Neural progenitor cell (in vitro differentiated cells): ENCODE measurements around the gene SLC2A10.

Experiments used
- CTCF ChIP-seq: fragments of 200-600 bp; sonication (generic); IDR thresholded peaks from 2 replicates; pipeline ENCODE4 v1.5.1; 2017; ENCODE audit warnings: antibody characterized with exemption, mild to moderate bottlenecking
- EZH2phosphoT487 ChIP-seq: fragments of 200-600 bp; sonication (generic); IDR thresholded peaks from 2 replicates; pipeline ENCODE4 v1.6.1; 2017; ENCODE audit warnings: antibody characterized with exemption

GRCh38 chr20:46695892-46696291 is 13.6 kb upstream of the SLC2A10 start:
- no peak for TF ChIP-seq CTCF
- TF ChIP-seq EZH2phosphoT487 = no peak
